ENCODE measurements around the gene CYP27A1. TPM values are rescaled to one million over a fixed set of nuclear protein-coding genes. Genes with fewer than 3 reads are reported as not detected.

The CYP27A1 gene
- total RNA-seq (10 to 100 TPM; 11.6 to 24.9 (median 17.2) TPM), polyA plus RNA-seq (10 to 100 TPM in 2 of 3 donors, 1 to 10 TPM in 1; 8.7 to 65.5 (median 13.2) TPM)
- long read RNA-seq, donor 1: 0 reads
- long read RNA-seq, donor 2, partial matches to known transcripts: 0 of 3 reads
- long read RNA-seq, donor 2, other reads (novel, unspliced or antisense): 0 of 3 reads

DNA sequence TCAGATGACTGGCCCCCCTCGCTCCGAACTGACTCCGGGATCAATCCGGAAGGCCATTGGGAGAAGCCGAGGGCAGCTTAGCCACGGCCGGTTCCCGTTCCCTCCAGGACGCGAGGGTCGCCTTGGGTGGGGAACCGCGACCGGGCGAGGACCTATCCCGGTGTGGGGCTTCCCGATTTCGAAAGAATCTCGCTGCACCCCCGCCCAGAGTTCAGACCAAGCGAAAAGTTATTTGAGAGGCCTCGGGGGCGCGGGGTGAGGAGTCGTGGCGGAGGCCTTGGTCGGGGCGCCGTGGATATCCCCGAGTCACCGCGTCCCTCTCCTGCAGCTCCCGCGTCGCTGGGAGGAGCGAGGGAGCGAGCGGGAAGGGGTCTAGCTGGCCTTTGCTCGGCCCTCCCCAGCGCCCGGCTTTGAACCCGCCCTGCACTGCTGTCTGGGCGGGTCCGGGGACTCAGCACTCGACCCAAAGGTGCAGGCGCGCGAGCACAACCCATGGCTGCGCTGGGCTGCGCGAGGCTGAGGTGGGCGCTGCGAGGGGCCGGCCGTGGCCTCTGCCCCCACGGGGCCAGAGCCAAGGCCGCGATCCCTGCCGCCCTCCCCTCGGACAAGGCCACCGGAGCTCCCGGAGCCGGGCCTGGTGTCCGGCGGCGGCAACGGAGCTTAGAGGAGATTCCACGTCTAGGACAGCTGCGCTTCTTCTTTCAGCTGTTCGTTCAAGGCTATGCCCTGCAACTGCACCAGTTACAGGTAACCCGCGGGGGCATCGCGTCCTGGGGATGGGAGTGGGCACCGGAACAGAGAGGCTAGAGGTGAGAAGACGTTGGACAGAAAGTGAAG is at the start of gene CYP27A1:
TSS of gene CYP27A1 (plus strand) at position 457 of the 837 bp plus-strand sequence. CDS start at position 493, 36 bp downstream.
- TF ChIP-seq POLR2A (IDR thresholded peaks at IDR 0.05) (no peak), POLR2AphosphoS5 (IDR thresholded peaks at IDR 0.05) (peak; percentile 4 to 69 (median 55))
- TF ChIP-seq, protein P1, sequence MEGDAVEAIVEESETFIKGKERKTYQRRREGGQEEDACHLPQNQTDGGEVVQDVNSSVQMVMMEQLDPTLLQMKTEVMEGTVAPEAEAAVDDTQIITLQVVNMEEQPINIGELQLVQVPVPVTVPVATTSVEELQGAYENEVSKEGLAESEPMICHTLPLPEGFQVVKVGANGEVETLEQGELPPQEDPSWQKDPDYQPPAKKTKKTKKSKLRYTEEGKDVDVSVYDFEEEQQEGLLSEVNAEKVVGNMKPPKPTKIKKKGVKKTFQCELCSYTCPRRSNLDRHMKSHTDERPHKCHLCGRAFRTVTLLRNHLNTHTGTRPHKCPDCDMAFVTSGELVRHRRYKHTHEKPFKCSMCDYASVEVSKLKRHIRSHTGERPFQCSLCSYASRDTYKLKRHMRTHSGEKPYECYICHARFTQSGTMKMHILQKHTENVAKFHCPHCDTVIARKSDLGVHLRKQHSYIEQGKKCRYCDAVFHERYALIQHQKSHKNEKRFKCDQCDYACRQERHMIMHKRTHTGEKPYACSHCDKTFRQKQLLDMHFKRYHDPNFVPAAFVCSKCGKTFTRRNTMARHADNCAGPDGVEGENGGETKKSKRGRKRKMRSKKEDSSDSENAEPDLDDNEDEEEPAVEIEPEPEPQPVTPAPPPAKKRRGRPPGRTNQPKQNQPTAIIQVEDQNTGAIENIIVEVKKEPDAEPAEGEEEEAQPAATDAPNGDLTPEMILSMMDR (IDR thresholded peaks at IDR 0.05 in 8 of 11, conservative IDR thresholded peaks at IDR 0.05 in 3 of 11): no peak
- H3K27ac ChIP-seq: peak within 1 kb of the TSS in 7 of 8 donors; percentile 1 to 84 (median 64)
- H3K9me3 ChIP-seq: peaks cover 0 to 11% (median 10%) of the 10 kb centered on the region in 8 donors
- peaks cover 0 to under 1% (median 0%) of the 10 kb centered on the region in 6 donors for H3K36me3 ChIP-seq
- DNase-seq: peak; percentile 75
- intact Hi-C loops (cut with DNase I; ENCODE audit: low total_unique reads): no loop called here
- H3K27me3 ChIP-seq (replicated peaks in 1 of 7): peaks cover 0 to 57% (median 16%) of the 10 kb centered on the region in 7 donors
- peak within 1 kb of the TSS; percentile 34 to 70 (median 52) for H3K4me3 ChIP-seq
- WGBS, 5 donors: 2 to 5% (median 4%) methylated on average over 47 to 76 of the region's 76 CpGs
- peaks cover 0 to 23% (median 12%) of the 10 kb centered on the region in 6 donors for H3K4me1 ChIP-seq

DNA sequence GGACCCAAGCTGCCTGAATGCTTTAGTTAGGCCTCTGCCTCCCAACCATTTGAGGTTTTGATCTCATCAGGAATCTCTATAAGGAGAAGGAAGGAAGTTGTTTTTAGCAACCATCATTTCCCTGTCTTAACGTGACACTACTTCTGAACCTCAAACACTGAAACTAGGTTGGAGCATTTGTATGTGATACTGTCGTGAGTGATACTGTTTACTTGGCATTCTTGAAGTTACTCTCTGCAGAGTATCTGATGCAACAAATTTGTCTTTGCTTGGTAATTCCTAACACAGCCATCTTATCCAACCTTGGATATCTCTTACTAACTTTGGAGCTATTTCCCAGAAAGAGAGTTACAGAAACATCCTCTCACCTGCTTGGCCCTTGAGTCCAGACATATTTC is 49.2 kb upstream of the CYP27A1 start:
- peaks cover 0 to 52% (median 24%) of the 10 kb centered on the region in 6 donors for H3K4me1 ChIP-seq
- intact Hi-C loops (cut with DNase I; ENCODE audit: low total_unique reads): no loop called here
- H3K4me3 ChIP-seq: peak overlapping the region in 1 of 8 donors; percentile 27
- no peaks in the 10 kb centered on the region for H3K27me3 ChIP-seq (replicated peaks in 1 of 7)
- DNase-seq: no peak
- peaks cover 0 to 32% (median 5%) of the 10 kb centered on the region in 6 donors for H3K36me3 ChIP-seq
- H3K27ac ChIP-seq: peak overlapping the region in 6 of 8 donors; percentile 22 to 88 (median 66)
- peaks cover 0 to 3% (median under 1%) of the 10 kb centered on the region in 8 donors for H3K9me3 ChIP-seq
- 38 to 68% (median 47%) methylated on average over 2 of the region's 2 CpGs for WGBS, 5 donors
- TF ChIP-seq, protein P1 (IDR thresholded peaks at IDR 0.05 in 8 of 11, conservative IDR thresholded peaks at IDR 0.05 in 3 of 11): no peak
- TF ChIP-seq POLR2AphosphoS5 (IDR thresholded peaks at IDR 0.05): no peak
- TF ChIP-seq POLR2A (IDR thresholded peaks at IDR 0.05): no peak

DNA sequence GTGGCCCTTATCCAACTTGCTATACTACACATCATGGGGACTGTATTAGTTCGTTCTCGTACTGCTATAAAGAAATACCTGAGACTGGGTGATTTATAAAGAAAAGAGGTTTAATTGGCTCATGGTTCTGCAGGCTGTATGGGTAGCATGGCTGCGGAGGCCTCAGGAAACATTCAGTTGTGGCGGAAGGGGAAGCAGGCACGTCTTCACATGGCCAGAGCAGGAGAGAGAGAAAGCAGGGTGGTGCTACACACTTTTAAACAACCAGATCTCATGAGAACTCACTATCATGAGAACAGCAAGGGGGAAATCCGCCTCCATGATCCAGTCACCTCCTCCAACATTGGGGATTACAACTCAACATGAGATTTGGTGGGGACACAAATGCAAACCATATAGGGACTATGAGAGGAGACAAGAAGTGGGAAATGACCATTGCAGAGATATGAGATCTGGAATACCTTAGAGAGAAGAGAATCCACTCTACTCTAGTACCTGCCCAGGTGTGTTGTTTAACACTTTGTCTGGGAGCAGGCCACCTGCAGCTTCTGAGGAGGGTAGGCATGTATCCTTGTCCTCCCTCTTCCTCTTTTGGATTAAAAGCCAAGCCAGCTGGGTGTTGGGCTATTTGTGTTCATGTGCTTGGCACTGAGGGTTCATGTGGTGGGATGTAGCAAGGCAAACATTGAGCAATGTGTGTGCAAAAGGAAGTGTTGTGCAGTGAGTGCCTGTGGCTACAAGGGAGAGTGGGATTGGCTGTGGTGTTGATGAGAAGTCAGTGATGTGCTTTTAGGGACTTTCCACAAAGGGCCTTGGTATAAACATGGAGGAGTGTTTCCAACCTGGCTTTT is 48.6 kb upstream of the CYP27A1 start:
- Histone ChIP-seq H3K4me1 (peaks cover 0 to 47% (median 24%) of the 10 kb centered on the region in 6 donors), H3K9me3 (no peaks in the 10 kb centered on the region), H3K4me3 (peak overlapping the region in 1 of 8 donors; percentile 27), H3K27me3 (replicated peaks in 1 of 7) (no peaks in the 10 kb centered on the region), H3K36me3 (peaks cover 0 to 32% (median 11%) of the 10 kb centered on the region in 6 donors), H3K27ac (peak overlapping the region in 7 of 8 donors; percentile 22 to 88 (median 58))
- TF ChIP-seq, protein P1 (IDR thresholded peaks at IDR 0.05 in 8 of 11, conservative IDR thresholded peaks at IDR 0.05 in 3 of 11): no peak
- peak in 1 of 3 donors; percentile 87 for TF ChIP-seq POLR2AphosphoS5 (IDR thresholded peaks at IDR 0.05)
- TF ChIP-seq POLR2A (IDR thresholded peaks at IDR 0.05): no peak
- intact Hi-C loops (cut with DNase I; ENCODE audit: low total_unique reads): no loop called here
- DNase-seq: no peak
- 57 to 91% (median 74%) methylated on average over 6 of the region's 6 CpGs for WGBS, 5 donors
